G401 (cell line): ENCODE results near the gene CHD8. TPM values are rescaled to one million over a fixed set of nuclear protein-coding genes. Genes with fewer than 3 reads are reported as not detected.

ENCODE experiments used
- DNase-seq: peaks from one replicate; pipeline ENCODE4 v3.0.0-alpha.2; 2015; ENCODE audit warnings: low spot score
- in situ Hi-C: cut with HindIII; loops from 2 replicates; pipeline ENCODE4 v1.10.0; 2016; ENCODE audit warnings: low sequenced_read_pairs, mixed read lengths
- total RNA-seq: library from RNA; depleted of rRNA; stranded (reverse); fragments of >200 nt; shearing (Covaris generic); gene quantifications from 2 replicates; pipeline ENCODE4 v1.2.3, GENCODE V29; 2014

Gene CHD8
- total RNA-seq, 1 experiment from 2014 or later = 54.4 TPM

- in situ Hi-C loops = no loop called here
- DNase-seq = peak; percentile 99
Measured at GRCh38 chr14:21437063-21437901, 18.6 kb downstream of the CHD8 start.

- in situ Hi-C loops = no loop called here
- no peak for DNase-seq
Measured at GRCh38 chr14:21436567-21437062, 19.3 kb downstream of the CHD8 start.

GRCh38 chr14:21431126-21431525 lies 24.8 kb downstream of the CHD8 start:
- in situ Hi-C loops = no loop called here

GRCh38 chr14:21428930-21429329 lies 27.0 kb downstream of the CHD8 start:
- no peak for DNase-seq
- in situ Hi-C loops = no loop called here

More at GRCh38 chr14:21431126-21431525, 24.8 kb downstream of the CHD8 start:
- DNase-seq = no peak

- in situ Hi-C loops = no loop called here
- no peak for DNase-seq
Measured at GRCh38 chr14:21426692-21427091, 29.2 kb downstream of the CHD8 start.

- DNase-seq = no peak
- in situ Hi-C loops = no loop called here
Measured at GRCh38 chr14:21419528-21419927, 36.4 kb downstream of the CHD8 start.

- DNase-seq = no peak
- in situ Hi-C loops = no loop called here
Measured at GRCh38 chr14:21415329-21415728, 40.6 kb downstream of the CHD8 start.

- in situ Hi-C loops = no loop called here
- no peak for DNase-seq
Measured at GRCh38 chr14:21414137-21414631, 41.7 kb downstream of the CHD8 start.

- DNase-seq = no peak
- in situ Hi-C loops = loop anchor here (10.0 kb wide), 1 partner anchor 147 kb away; no protein-coding TSS in a partner anchor
Measured at GRCh38 chr14:21408147-21408546, 47.8 kb downstream of the CHD8 start.

- in situ Hi-C loops = loop anchor here (10.0 kb wide), 1 partner anchor 149 kb away; no protein-coding TSS in a partner anchor
- DNase-seq = no peak
Measured at GRCh38 chr14:21406213-21406612, 49.7 kb downstream of the CHD8 start.

GRCh38 chr14:21405097-21405496 lies 50.8 kb downstream of the CHD8 start:
- in situ Hi-C loops = loop anchor here (10.0 kb wide), 1 partner anchor 150 kb away; no protein-coding TSS in a partner anchor
- no peak for DNase-seq

GRCh38 chr14:21399311-21399870 lies 56.5 kb downstream of the CHD8 start:
- in situ Hi-C loops = no loop called here
- DNase-seq = peak; percentile 91

- in situ Hi-C loops = no loop called here
- peak; percentile 83 for DNase-seq
Measured at GRCh38 chr14:21398901-21399300, 57.0 kb downstream of the CHD8 start.

GRCh38 chr14:21395450-21395849 lies 60.5 kb downstream of the CHD8 start:
- DNase-seq = no peak
- in situ Hi-C loops = no loop called here

- DNase-seq = peak; percentile 3
Measured at GRCh38 chr14:21385188-21385904, 70.6 kb downstream of the CHD8 start.

GRCh38 chr14:21384494-21384851 lies 71.5 kb downstream of the CHD8 start:
- no peak for DNase-seq
- in situ Hi-C loops = no loop called here

More at GRCh38 chr14:21385188-21385904, 70.6 kb downstream of the CHD8 start:
- in situ Hi-C loops = no loop called here

GRCh38 chr14:21383848-21384493 lies 72.0 kb downstream of the CHD8 start, which contains the start of gene SUPT16H:
TSS of gene SUPT16H (minus strand) at chr14:21384019. CDS start at chr14:21383927, 92 bp downstream.
- in situ Hi-C loops = no loop called here
- DNase-seq = peak; percentile 94

GRCh38 chr14:21382886-21383847 lies 72.8 kb downstream of the CHD8 start:
- in situ Hi-C loops = no loop called here
- DNase-seq = peak; percentile 50
